NOMO-1 treated with dmso at 0.1 percent for 144 hours (cell line): ENCODE data around the gene BCAR3.
A peak's percentile ranks its signal among the peaks of the same experiment; 100 is the strongest.

Experiments
- DNase-seq: peaks from one replicate; lab custom pipeline; 2025; ENCODE audit not compliant: unreplicated experiment; lab: John Stamatoyannopoulos, UW

BCAR3 gene

DNA sequence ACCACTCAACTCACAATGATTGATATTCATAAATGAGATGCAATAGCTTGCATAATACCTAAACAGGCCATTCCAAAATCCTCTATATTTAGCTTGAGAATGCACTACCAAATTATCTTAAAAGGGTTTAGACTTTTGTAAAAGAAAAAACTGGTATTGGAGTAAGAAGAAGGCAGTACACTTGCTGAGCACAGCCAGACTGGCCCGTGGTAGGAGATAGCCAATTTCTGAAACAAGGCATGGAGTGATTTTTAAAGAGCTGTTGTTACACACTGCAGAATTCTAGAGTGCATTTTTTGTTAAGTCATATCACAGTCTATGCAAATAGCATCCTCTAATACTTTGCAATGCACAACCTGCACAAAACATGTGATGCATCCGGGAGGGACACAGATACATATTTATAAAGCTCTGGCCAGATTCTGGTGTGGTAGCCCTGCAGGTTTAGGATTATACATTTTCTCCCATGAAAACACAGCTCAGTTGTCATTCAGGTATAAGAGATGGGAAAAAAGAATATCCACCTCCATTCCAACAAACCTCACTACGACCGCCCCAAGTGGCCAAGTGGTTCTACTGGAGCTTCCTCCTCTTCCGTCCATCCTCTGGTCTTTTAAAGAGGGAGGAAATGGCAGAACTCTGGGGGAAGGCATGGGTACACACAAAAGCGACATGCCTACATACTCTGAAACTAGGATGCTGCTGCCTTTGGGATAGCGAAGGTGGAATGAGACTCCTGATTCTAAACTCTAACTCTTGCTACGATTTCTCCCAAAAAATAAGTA, 40.8 kb downstream of the BCAR3 start:
- DNase-seq: no peak

- DNase-seq: no peak
Observed at GRCh38 chr1:93638981-93639380, 42.7 kb downstream of the BCAR3 start.

DNA sequence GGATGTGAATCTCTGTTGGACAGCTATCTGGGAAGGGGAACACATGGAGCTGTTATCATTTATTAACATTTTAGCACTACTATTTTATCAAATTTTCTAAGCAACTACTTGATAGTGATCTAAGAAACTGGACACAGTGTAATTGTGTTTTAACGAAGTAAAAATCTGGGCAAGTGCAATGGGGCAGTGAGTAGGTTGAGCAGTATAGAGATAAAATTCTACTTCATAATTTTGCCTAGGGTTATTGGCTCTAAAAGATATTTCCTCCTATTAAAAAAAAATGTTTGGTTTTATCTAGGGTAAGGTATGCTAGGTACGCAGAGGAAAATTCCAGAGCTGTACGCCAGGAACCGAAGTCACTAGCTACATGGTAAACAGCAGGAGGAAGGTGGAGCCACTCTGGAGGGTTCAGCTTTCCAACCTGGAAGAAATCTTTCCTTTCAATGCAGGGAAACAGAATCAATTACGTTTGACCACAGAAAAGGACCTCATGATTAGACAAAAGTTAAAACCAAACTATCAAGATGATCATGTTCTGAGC, 43.3 kb downstream of the BCAR3 start:
- no peak for DNase-seq

GRCh38 chr1:93636712-93637111, 44.9 kb downstream of the BCAR3 start:
- DNase-seq: no peak

GRCh38 chr1:93635614-93636543, 45.8 kb downstream of the BCAR3 start:
- DNase-seq: no peak

DNA sequence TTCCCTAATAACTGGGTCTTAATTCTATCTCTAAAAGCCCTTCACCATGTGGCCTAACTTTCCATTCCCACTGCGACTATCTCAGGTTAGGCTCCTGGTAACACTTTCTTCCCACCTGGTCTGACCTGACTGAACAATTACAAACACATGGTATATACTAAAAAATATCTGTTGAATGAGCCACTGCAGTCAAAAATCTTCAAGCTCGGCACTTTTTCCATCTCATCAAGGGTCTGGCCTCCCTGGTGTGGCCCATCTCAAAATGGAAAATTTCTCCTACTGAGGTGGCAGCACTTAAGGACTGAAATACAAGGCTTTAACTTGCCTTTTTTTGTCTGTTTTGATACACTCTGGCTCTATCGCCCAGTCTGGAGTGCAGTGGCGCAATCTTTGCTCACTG, 48.3 kb downstream of the BCAR3 start:
- no peak for DNase-seq

GRCh38 chr1:93631626-93632365, 49.8 kb downstream of the BCAR3 start:
- peak; percentile 13 for DNase-seq

DNA sequence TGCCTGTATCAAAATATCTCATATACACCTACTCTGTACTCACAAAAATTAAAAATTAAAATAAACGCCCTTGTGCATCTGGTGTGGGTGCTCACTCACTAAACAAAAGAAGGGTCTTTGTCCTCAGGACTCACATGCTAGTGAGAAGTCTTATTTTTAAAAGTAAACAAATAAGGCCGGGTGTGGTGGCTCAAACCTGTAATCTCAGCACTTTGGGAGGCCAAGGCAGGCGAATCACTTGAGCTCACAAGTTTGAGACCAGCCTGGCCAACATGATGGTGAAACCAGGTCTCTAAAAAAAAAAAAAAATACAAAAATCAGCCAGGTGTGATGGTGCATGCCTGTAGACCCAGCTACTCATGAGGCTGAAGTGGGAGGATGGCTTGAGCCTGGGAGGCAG, 51.5 kb downstream of the BCAR3 start:
- DNase-seq: no peak

GRCh38 chr1:93629101-93630059, 52.3 kb downstream of the BCAR3 start:
- DNase-seq: peak; percentile 23

DNA sequence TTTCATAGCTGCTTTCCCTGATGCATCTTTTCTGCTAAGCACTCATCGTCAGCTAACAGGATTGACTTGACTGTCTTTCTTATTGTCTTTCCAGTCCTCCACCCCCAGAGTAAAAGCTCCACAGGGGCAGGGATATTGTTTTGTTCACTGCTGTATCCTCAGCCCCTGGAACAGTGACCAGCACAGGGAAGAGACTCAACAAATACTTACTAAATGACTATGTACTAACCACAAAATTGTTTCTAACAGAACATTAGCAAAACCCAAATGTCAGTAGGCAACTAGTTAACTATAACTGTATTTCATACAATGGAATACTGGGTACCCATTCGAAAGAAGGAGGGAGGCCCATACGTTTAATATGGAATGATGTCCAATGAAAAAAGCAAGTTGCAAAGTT, 53.0 kb downstream of the BCAR3 start:
- DNase-seq: no peak

DNA sequence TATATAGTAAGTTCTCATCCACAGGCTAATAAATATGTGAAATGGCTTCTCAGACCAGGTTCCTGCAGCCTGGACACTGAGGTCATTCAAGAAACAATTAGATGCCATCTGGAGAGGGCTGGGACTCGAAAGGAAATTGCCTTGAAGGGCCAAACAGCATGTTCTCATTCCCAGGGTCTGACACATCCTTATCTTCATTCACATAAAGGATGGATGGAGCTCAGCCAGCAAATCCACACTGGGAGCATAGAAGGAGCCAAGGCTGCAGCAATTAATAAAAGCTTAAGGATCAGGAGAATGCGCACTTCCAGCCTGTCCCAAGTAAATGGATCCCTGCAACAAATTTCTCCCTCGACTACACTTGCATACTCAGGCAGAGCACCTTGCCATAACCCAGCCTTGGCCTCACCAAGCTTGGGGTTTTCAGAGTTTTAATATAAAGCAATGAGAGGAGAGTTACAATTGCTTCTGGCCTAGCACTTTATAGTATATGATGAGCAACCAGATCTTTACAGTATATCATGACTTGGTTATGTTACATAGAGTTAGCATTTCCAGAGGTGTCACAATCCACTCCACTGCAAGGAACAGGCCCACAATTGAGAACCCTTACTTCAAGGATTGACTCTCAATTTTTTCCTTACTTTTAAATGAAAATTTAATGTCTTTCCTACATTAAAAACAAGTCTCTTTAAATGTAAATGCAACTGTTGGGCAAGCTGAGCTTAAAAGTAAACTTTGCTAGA, 55.9 kb downstream of the BCAR3 start:
- DNase-seq: no peak

DNA sequence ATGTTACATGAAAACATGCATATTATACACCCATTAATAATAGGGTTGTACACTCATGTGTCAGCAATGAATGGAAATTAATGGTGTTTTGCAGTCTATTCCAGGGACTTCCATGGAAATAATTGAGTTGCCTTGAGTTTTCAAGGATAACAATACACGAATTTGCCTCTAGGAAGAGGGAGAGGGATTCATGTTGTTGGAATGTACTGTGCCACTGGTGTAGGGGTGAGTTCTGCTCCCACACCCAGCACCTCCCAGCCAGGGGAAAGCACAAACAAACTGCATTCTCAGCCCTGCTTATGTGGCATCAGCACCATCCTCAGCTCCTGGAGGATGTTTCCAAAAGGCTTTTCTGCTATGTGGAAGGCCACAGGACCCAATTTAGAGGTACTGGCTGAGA, 57.8 kb downstream of the BCAR3 start:
- no peak for DNase-seq

DNA sequence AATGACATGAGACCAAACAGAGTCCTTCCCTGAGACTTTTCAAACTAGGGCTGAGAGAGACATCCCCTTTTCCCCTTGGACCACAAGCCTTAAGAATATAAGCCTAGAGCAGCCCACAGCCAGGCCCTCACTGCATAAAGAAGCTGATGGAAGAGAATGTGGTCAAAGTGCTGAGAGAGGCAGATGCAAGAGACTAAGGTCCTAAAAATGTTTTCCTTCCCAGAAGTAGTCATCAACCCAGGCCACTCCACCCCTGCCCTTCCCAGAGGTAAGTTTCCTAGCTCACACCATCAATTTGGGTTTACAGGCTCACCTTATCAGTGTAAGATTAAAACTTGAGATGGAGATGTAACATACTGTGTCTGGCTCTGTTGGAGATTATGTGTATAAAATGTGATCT, 58.2 kb downstream of the BCAR3 start:
- no peak for DNase-seq

DNA sequence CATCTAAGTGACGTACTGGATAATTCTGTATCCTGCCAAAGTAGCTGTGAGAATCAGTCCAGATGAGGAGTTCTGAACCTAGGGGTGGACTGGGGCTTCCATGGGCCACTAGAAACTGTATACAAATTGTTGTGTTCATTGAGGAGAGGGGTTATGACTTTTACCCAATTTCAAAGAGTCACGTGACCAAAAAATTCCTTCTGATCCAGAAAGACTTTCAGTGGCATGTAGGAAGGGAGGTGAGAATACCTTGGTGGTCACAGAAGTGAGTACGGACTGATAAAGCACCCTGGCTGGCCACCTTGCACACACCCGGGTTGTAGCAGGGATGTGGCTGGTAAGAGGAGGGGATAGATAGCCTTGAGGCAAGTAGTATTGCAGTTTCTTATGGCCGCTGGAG, 60.4 kb downstream of the BCAR3 start:
- DNase-seq: no peak

GRCh38 chr1:93620841-93621210, 60.8 kb downstream of the BCAR3 start:
- no peak for DNase-seq

DNA sequence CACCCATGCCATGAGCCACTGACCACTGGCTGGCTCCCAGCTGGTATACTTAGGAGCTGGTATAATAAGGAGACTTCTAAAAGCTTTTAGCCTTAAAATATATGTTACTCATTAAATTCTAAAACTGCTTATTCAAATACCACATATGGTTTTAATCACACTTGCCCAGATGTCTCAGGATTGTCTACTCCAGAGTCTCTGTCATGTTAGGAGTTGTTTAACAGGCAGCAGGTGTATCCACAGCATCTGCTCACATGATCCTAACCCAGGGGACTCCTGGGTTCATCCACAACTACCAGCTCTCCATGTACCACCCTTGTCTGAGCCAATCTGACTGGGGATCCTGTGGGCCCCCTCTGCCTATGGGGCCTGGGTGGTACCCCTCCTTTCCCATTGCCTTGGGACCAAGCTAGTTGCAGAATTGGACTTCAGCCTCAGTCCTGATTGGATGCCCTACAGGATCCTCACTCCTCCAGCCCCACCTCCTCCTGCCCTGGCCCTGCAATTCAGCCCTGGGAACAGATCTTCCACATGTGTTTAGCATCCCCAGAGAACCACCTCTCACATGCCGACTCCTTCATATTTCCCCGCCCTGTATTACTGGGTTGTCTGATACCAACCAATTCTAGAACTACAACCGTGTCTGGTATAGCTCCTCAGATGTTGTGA, 61.3 kb downstream of the BCAR3 start:
- DNase-seq: no peak

DNA sequence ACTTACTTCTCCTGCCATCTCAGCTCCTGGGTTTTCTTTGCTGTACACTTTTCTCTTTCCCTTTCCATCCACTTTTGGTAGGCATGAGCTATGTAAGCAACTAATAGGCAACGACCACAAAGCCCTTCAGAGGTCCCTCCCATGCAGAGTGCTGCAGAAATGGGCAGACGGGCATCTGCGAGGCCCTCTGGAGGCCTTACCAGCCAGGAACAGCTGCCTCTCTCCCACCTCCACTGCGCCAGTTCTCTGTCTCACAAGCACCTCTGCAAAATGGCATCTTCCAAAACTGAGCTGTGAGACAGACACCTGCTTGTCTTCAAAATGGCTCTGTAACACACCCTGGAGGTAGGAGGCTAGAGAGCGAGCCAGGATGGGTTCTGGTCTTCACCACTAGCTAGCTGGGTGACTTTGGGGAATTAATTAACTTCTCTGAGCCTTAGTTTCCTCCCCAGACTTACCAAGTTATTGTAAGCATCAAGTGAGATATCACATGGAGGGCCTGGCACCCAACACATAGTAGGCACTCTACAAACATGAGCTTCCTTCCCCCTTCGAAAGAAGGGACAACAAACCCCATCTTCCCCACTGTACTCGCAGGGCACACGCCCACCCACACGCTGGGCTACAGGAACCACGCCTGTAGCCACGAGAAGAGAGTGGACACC, 62.0 kb downstream of the BCAR3 start:
- DNase-seq: no peak
